Non-pigmented ciliary epithelial cell (primary cell): ENCODE measurements around the gene TAGLN.
"Not testable (repeated sequence)": the region's sequence is repeated elsewhere in the genome, so short reads cannot be mapped to it uniquely, and the experiment has no call there.

Source experiments
- DNase-seq: peaks from one replicate; pipeline ENCODE4 v3.0.0-alpha.2; 2010; ENCODE audit warnings: low read depth

Gene TAGLN

DNA sequence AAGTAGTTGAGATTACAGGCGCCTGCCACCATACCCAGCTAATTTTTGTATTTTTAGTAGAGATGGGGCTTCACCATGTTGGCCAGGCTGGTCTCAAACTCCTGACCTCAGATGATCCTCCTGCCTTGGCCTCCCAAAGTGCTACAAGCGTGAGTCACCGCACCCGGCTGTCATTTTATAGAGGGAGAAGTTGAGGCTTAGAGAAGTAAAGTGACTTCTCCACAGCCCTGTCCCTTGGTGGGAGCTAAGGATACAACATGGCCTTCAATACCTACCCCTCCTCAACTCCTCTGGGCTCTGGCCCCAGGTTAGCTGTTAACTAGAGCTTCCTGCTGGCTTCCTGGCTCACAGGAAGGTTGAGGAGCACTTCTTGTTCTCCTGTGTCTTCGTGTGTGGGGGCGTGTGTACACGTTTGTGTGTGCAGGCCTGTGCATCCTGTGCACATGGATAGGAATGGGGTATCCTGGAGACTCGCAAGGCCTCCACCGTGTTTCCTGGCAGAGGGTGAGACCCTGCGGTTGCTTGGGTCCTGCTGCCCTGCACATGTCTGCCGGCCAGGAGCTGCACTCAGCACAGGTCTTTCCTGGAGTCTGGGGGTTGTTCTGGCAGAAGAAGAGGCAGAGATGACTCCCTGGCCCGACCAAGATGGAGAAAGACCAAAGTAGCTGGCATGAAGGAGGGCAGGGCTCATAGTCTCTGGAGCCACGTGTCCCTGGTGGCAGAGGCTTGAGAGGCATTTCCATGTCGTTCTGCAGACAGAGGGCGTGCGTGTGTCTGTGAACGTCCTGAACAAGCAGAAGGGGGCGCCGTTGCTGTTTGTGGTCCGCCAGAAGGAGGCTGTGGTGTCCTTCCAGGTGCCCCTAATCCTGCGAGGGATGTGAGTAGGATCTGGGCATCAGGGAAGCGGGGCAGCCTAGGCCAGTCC is 18.2 kb upstream of the TAGLN start:
- no peak for DNase-seq

GRCh38 chr11:117181586-117182550 is 17.3 kb upstream of the TAGLN start:
- no peak for DNase-seq

- DNase-seq = no peak
These were observed 16.6 kb upstream of the TAGLN start for GRCh38 chr11:117182551-117182935.

DNA sequence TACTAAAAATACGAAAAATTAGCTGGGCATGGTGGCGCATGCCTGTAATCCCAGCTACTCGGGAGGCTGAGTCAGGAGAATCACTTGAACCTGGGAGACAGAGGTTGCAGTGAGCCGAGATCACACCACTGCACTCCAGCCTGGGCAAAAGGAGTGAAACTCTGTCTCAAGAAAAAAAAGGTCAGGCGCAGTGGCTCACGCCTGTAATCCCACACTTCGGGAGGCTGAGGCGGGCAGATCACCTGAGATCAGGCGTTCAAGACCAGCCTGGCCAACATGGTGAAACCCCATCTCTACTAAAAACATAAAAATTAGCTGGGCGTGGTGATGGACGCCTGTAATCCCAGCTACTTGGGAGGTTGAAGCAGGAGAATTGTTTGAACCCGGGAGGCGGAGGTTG is 16.0 kb upstream of the TAGLN start:
- DNase-seq = not testable (repeated sequence)

- DNase-seq = no peak
These were observed 15.3 kb upstream of the TAGLN start for GRCh38 chr11:117183724-117184349.

DNA sequence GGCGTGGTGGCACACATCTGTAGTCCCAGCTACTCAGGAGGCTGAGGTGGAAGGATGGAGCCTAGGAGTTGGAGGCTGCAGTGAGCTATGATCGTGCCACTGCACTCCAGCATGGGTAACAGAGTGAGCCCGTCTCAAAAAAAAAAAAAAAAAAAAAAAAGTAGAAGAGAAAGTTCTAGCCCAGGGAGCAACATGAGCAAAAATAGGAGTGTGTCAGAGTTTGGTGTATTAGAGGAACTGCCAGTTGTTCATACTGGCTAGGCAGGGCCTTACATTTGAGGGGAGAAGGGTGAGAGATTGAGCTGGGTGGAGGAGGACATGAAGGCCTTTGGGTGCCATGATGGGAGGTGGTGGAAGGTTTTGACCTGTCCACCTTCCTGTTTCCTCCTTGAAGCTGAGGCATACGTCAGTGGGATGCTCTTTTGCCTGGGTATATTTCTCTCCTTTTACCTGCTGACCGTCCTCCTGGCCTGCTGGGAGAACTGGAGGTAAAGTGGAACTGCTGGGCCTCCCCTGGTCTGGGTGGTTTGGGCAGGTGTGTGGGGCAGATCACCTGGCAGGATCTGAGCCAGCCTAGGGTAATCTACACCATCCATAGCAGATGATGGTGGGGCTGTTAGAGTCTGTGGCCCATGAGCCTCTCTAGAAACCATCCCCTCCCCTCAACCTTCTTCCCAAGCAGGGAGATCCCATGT is 13.3 kb upstream of the TAGLN start:
- DNase-seq = no peak

GRCh38 chr11:117186431-117186761 is 12.8 kb upstream of the TAGLN start:
- DNase-seq = no peak

DNA sequence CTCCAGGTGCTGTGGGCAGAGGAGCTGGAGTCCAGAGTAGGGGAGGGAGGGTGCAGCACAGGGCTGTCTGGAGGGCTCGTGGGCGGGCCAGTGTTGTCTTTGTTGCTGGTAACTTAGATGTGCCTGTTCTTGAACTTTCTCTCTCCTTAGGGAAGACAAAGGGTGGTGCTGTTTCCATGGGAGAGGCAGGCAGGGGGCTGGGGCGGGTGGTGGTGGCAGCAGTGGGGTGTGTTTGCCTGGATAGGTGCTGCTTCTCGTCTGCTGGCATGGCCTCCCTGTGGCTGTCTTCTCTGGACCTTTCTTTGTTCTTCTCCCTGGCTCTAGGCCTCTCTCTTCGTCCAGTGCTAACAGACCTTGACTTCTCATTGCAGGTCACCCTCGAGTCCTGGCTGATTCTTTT is 12.2 kb upstream of the TAGLN start:
- DNase-seq = no peak

DNA sequence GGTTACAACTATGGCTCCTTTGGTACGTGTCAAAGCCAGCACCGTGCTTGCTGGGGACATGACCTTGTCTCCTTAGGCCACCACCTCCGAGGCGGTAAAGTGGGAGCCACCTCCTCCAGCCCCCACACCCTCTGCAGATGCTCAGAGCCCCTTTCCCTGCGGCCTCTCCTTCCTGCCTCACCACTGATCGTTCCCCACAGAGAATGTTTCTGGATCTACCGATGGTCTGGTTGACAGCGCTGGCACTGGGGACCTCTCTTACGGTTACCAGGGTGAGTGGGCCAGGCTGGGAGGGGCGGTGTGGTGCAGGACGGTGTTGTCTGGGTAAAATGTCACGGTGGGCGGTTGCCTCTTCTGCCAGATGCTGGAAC is 11.8 kb upstream of the TAGLN start:
- no peak for DNase-seq

DNA sequence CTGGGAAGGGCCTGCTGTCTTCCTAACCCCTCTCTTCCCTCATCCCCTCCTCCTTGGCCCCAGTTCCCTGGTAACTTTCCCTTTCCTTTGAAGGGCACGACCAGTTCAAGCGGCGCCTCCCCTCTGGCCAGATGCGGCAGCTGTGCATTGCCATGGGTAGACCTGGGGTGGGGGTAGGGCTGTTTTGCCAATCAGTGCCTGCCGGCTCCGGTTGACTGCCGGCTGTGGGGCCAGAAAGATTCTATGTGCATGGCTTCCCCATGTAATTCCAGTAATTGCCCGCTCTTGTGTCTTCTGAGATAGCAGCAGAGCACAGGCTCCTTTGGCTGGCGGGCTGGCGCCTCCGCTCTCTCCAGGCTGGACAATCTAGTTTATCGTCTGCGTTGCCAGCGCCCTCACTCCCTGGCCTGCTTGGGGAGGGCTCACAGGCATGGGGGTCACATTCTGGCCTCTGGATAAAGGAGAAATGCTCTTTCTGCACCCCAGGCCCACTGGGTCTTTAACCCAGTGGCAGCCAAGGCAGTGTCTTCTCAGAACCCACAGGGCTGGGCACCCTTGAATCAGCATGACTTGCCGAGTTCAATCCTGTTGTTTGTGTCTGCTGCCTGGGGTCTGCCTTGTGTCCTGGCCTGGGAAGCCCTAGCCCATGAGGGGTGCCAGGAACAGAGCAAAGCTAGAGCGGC is 11.2 kb upstream of the TAGLN start:
- DNase-seq = no peak

DNA sequence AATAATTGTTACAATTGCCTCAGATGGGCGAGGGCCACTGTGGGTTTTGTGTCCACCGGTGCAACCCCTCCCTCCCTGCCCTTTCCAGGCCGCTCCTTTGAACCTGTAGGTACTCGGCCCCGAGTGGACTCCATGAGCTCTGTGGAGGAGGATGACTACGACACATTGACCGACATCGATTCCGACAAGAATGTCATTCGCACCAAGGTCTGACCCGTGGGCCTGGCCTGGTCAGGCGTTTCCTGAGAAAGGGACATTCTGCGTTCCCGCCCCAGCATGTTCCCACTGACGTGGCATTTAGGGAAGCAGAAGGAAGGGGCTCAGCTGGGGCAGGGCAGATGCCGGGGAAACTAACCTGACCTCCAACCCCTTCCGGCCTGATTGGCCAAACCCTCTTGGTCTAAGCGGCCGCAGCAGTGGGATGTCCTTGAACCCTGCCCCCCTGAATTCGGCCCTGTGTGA is 10.5 kb upstream of the TAGLN start:
- no peak for DNase-seq

GRCh38 chr11:117189191-117189940 is 9.8 kb upstream of the TAGLN start:
- no peak for DNase-seq

GRCh38 chr11:117189941-117190544 is 9.1 kb upstream of the TAGLN start:
- DNase-seq = no peak

- no peak for DNase-seq
These were observed 7.3 kb upstream of the TAGLN start for GRCh38 chr11:117191680-117192400.

DNA sequence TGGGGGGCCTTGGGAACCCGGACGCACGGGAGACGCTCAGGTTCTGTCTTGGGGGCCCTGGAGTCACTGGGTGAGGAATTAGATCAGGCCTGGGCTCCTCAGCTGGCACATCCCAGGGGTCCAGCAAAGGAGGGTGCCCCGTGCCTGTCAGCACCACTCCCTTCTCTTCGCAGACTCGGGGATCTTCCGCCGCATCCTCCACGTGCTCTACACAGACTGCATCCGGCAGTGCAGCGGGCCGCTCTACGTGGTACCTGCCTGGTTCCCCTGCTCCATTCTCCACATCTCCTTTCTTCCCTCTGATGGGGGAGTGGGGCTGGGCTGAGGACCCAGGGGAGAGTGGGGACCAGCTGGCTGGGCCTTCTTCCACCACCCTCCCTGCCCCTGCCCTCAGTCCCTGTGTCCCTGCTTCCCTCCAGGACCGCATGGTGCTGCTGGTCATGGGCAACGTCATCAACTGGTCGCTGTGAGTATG is 6.7 kb upstream of the TAGLN start:
- DNase-seq = no peak

DNA sequence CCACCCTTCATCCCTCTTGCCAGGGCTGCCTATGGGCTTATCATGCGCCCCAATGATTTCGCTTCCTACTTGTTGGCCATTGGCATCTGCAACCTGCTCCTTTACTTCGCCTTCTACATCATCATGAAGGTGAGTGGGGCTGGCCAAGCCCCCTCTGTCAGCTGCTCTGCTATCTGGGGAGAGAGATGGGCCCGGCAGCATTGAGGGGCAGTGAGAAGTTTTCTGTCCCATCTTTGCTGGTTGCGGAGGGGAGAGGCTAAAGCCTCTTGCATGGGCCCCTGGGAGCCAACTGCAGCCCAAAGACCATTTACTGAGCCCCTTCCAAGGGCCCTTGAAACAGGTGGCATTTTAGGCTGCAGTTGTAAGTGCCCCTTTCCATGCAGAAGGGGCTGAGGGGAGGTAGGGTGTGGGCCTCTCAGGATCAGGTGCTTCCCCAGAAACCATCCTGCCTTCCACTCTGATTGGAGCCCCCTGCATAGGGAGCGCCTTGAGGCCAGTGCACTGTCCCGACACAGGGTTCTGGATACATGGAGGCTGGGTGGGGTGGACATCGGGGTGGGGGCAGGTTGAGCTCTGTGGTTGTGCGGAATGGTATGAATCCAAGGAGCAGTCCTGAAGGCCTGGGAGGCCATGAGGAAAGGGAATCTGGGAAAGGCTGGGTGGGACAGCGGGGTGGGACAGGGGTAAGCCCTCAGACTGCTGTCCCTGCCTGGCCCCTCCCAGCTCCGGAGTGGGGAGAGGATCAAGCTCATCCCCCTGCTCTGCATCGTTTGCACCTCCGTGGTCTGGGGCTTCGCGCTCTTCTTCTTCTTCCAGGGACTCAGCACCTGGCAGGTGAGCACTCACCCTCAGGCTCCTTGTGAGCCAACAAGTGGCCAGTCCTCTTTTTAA is 5.8 kb upstream of the TAGLN start:
- DNase-seq = no peak

DNA sequence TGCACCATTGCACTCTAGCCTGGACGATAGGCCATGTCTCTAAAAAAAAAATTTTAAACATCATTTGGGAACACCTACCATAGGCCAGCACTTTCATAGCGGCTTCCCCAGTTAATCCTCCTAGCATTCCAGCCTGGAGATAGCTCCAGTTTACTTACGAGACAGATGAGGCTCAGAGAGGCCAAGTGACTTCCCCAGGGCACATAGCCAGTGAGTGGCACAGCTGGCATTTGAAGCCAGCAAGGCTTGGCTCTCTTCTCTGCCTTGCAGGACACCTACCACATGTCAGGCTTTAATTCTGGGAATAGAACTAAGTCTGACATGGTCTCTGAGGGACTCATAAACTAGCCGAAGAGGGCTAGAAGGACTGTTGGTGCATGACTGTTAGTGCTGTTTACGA is 4.9 kb upstream of the TAGLN start:
- DNase-seq = no peak

GRCh38 chr11:117195258-117195657 is 3.9 kb upstream of the TAGLN start:
- DNase-seq = no peak
